Astrocyte (in vitro differentiated cells and primary cell): ENCODE data around the gene MROH2A. TPM values are rescaled to one million over a fixed set of nuclear protein-coding genes. Genes with fewer than 3 reads are reported as not detected.

Source experiments
- DNase-seq: peaks from one replicate; pipeline ENCODE4 v3.0.0-alpha.2; 2010; ENCODE audit warnings: low read depth
- FAIRE-seq: peaks from 2 replicates; lab custom pipeline; 2011; peaks lifted over from hg19 to GRCh38; lab: Jason Lieb, UNC
- H2AFZ ChIP-seq: 2 replicates; pipeline ENCODE4 v1.6.0; 2012; ENCODE audit warnings: low read depth, low read length, inconsistent platforms
- H3K27ac ChIP-seq: 2 replicates; pipeline ENCODE4 v1.5.1; 2011; ENCODE audit warnings: low read depth, low read length, inconsistent platforms
- H3K27me3 ChIP-seq: 2 replicates; pipeline ENCODE4 v1.6.0; 2011; ENCODE audit warnings: low read length, inconsistent platforms; ENCODE audit not compliant: insufficient read depth
- H3K36me3 ChIP-seq: 2 replicates; pipeline ENCODE4 v1.5.1; 2011; ENCODE audit warnings: low read length, inconsistent platforms; ENCODE audit not compliant: insufficient read depth
- H3K4me1 ChIP-seq: 2 replicates; pipeline ENCODE4 v1.5.1; 2011; ENCODE audit warnings: low read length, inconsistent platforms; ENCODE audit not compliant: insufficient read depth
- H3K4me2 ChIP-seq: 2 replicates; pipeline ENCODE4 v1.6.0; 2012; ENCODE audit warnings: low read length, inconsistent platforms
- H3K4me3 ChIP-seq: 2 replicates; pipeline ENCODE4 v1.5.1; 2011; ENCODE audit warnings: low read depth, mild to moderate bottlenecking, low read length, inconsistent platforms; ENCODE audit not compliant: insufficient read depth
- H3K79me2 ChIP-seq: 2 replicates; pipeline ENCODE4 v1.6.0; 2012; ENCODE audit warnings: mild to moderate bottlenecking, low read length, inconsistent platforms; ENCODE audit not compliant: insufficient read depth
- H3K9ac ChIP-seq: 2 replicates; pipeline ENCODE4 v1.6.0; 2012; ENCODE audit warnings: mild to moderate bottlenecking, low read length, inconsistent platforms
- H3K9me3 ChIP-seq: 2 replicates; pipeline ENCODE4 v1.5.1; 2012; ENCODE audit warnings: low read depth, mild to moderate bottlenecking, low read length, inconsistent platforms; ENCODE audit not compliant: insufficient read depth
- H4K20me1 ChIP-seq: 2 replicates; pipeline ENCODE4 v1.6.0; 2012; ENCODE audit warnings: low read length, inconsistent platforms; ENCODE audit not compliant: insufficient read depth
- H3K27ac Mint-ChIP-seq: one replicate; pipeline ENCODE4 v1.8.0; 2021; ENCODE audit warnings: mild to moderate bottlenecking, mixed read lengths; ENCODE audit not compliant: unreplicated experiment
- H3K27me3 Mint-ChIP-seq: one replicate; pipeline ENCODE4 v1.8.0; 2021; ENCODE audit warnings: low read depth, mixed read lengths; ENCODE audit not compliant: unreplicated experiment
- H3K36me3 Mint-ChIP-seq: one replicate; pipeline ENCODE4 v1.8.0; 2021; ENCODE audit warnings: low read depth, mixed read lengths; ENCODE audit not compliant: unreplicated experiment
- H3K4me1 Mint-ChIP-seq: one replicate; pipeline ENCODE4 v1.8.0; 2021; ENCODE audit warnings: low read depth, mixed read lengths; ENCODE audit not compliant: unreplicated experiment
- H3K4me3 Mint-ChIP-seq: one replicate; pipeline ENCODE4 v1.8.0; 2021; ENCODE audit warnings: mild to moderate bottlenecking, moderate library complexity, mixed read lengths; ENCODE audit not compliant: unreplicated experiment
- H3K9me3 Mint-ChIP-seq: one replicate; pipeline ENCODE4 v1.8.0; 2021; ENCODE audit warnings: mild to moderate bottlenecking, mixed read lengths; ENCODE audit not compliant: unreplicated experiment
- EZH2 ChIP-seq: IDR thresholded peaks from 2 replicates; pipeline ENCODE4 v1.6.1; 2012; ENCODE audit warnings: mild to moderate bottlenecking, low read length, inconsistent platforms; ENCODE audit not compliant: insufficient read depth
- total RNA-seq: library from RNA; stranded (reverse); gene quantifications from 2 replicates; pipeline ENCODE4 v1.2.1, GENCODE V29; 2021
- TF ChIP-seq, protein P1 (sequence below): IDR thresholded peaks from 2 replicates; pipeline ENCODE4 v1.5.1; 2011; ENCODE audit warnings: low read depth, mild to moderate bottlenecking, inconsistent platforms, low read length, moderate library complexity; ENCODE audit not compliant: insufficient read depth

MROH2A gene
- total RNA-seq, 1 donor from 2014 or later, result not detected

DNA sequence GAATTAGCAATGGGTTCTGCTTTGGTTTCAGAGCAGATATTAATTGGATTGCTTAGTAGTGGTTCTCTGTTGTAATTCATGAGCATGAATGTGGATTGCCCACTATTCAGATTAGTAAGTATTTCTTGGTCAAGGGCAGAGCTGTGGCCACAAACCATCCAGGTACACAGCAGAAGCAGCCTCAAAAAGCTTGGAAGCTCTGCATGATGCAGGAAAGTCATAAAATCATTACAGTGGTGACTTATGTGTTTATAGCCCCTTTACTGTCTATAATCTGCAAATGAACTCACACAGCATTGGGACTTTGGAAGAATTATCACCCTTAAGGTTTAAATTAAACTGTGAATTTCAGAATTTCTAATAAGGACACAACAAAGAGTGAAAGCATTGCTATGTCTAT lies 20.0 kb upstream of the MROH2A start:
- Mint-ChIP-seq H3K27ac (no peak overlapping the region), H3K4me3 (no peak overlapping the region), H3K27me3 (peaks cover 12% of the 10 kb centered on the region), H3K9me3 (peaks cover under 1% of the 10 kb centered on the region), H3K36me3 (no peaks in the 10 kb centered on the region), H3K4me1 (no peaks in the 10 kb centered on the region)
- FAIRE-seq, result no peak
- Histone ChIP-seq H3K4me1 (no peaks in the 10 kb centered on the region), H3K79me2 (no peaks in the 10 kb centered on the region), H3K9ac (no peak overlapping the region), H4K20me1 (no peaks in the 10 kb centered on the region), H3K4me2 (no peak overlapping the region), H3K4me3 (no peak overlapping the region), H3K27ac (no peak overlapping the region), H3K36me3 (no peaks in the 10 kb centered on the region), H2AFZ (no peak overlapping the region), H3K27me3 (peaks cover 5% of the 10 kb centered on the region), H3K9me3 (no peaks in the 10 kb centered on the region)
- TF ChIP-seq EZH2, result no peak
- TF ChIP-seq, protein P1, sequence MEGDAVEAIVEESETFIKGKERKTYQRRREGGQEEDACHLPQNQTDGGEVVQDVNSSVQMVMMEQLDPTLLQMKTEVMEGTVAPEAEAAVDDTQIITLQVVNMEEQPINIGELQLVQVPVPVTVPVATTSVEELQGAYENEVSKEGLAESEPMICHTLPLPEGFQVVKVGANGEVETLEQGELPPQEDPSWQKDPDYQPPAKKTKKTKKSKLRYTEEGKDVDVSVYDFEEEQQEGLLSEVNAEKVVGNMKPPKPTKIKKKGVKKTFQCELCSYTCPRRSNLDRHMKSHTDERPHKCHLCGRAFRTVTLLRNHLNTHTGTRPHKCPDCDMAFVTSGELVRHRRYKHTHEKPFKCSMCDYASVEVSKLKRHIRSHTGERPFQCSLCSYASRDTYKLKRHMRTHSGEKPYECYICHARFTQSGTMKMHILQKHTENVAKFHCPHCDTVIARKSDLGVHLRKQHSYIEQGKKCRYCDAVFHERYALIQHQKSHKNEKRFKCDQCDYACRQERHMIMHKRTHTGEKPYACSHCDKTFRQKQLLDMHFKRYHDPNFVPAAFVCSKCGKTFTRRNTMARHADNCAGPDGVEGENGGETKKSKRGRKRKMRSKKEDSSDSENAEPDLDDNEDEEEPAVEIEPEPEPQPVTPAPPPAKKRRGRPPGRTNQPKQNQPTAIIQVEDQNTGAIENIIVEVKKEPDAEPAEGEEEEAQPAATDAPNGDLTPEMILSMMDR, result no peak
- DNase-seq, result no peak

DNA sequence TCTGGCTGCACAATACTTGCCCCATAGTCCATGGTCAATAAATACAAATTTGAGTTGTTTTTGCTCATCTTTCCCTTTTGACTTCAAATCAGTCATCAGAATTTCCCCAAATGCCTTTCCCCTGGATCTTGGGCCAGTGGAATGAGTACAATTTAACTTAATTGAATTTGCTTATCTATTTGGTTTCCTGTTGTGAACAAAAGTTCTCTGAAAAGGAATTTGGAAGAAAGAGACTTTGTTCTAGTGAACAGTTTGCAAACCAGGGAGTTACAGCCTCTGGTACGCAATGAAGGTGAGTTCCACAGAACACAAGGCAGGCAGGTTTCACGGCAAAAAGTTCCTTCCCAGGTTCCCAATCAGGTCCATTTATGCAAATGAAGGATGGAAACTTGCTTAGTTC lies 19.3 kb upstream of the MROH2A start:
- no peak overlapping the region for H3K4me2 ChIP-seq
- no peaks in the 10 kb centered on the region for H4K20me1 ChIP-seq
- no peak overlapping the region for H3K27ac ChIP-seq
- TF ChIP-seq, protein P1, result no peak
- no peak for TF ChIP-seq EZH2
- H3K27me3 Mint-ChIP-seq, result peaks cover 12% of the 10 kb centered on the region
- H3K4me3 Mint-ChIP-seq, result no peak overlapping the region
- H3K9ac ChIP-seq, result no peak overlapping the region
- no peaks in the 10 kb centered on the region for H3K9me3 Mint-ChIP-seq
- H3K36me3 ChIP-seq, result no peaks in the 10 kb centered on the region
- H3K27ac Mint-ChIP-seq, result no peak overlapping the region
- no peak for FAIRE-seq
- H3K4me1 ChIP-seq, result peaks cover 2% of the 10 kb centered on the region
- no peak overlapping the region for H2AFZ ChIP-seq
- H3K79me2 ChIP-seq, result no peaks in the 10 kb centered on the region
- H3K27me3 ChIP-seq, result peaks cover 3% of the 10 kb centered on the region
- no peaks in the 10 kb centered on the region for H3K4me1 Mint-ChIP-seq
- H3K9me3 ChIP-seq, result no peaks in the 10 kb centered on the region
- H3K36me3 Mint-ChIP-seq, result no peaks in the 10 kb centered on the region
- DNase-seq, result peak; percentile 33
- no peak overlapping the region for H3K4me3 ChIP-seq

DNA sequence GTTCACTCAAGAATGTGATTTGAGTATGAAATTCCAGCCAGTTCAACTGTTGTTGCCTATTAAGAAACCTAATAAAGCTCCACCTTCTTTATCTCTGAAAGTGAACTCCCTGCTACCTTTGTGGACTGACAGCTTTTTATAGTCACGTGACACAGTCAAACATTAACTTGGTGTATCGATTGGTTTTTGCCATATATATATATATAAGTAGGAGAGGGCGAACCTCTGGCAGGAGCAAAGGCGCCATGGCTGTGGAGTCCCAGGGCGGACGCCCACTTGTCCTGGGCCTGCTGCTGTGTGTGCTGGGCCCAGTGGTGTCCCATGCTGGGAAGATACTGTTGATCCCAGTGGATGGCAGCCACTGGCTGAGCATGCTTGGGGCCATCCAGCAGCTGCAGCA lies 18.1 kb upstream of the MROH2A start, which contains the start of gene UGT1A1:
Gene UGT1A1 (plus strand): TSS at position 228 of the 400 bp plus-strand sequence. CDS start 18 bp downstream, at position 246.
- Histone ChIP-seq H3K4me3 (no peak within 1 kb of the TSS), H3K36me3 (no peaks in the 10 kb centered on the region), H3K9me3 (no peaks in the 10 kb centered on the region), H3K4me2 (no peak within 1 kb of the TSS), H3K27ac (no peak within 1 kb of the TSS), H3K4me1 (peaks cover 12% of the 10 kb centered on the region), H3K79me2 (no peaks in the 10 kb centered on the region), H3K27me3 (peaks cover 3% of the 10 kb centered on the region), H4K20me1 (no peaks in the 10 kb centered on the region), H2AFZ (no peak within 1 kb of the TSS), H3K9ac (no peak within 1 kb of the TSS)
- no peak within 1 kb of the TSS for H3K4me3 Mint-ChIP-seq
- H3K4me1 Mint-ChIP-seq, result peaks cover 6% of the 10 kb centered on the region
- peaks cover 7% of the 10 kb centered on the region for H3K27me3 Mint-ChIP-seq
- DNase-seq (no peak), FAIRE-seq (no peak)
- TF ChIP-seq, protein P1, result no peak
- no peak for TF ChIP-seq EZH2
- H3K36me3 Mint-ChIP-seq, result no peaks in the 10 kb centered on the region
- no peak within 1 kb of the TSS for H3K27ac Mint-ChIP-seq
- H3K9me3 Mint-ChIP-seq, result no peaks in the 10 kb centered on the region
